UCSD-AML1 (cell line): ENCODE results near the gene RRAS2.

ENCODE experiments used
- DNase-seq: peaks from one replicate; lab custom pipeline; 2025; ENCODE audit not compliant: unreplicated experiment; lab: John Stamatoyannopoulos, UW

RRAS2 gene

GRCh38 chr11:14340721-14341120 lies 18.3 kb downstream of the RRAS2 start:
- DNase-seq = no peak

- no peak for DNase-seq
Observed at GRCh38 chr11:14339356-14339755, 19.6 kb downstream of the RRAS2 start.

- no peak for DNase-seq
Observed at GRCh38 chr11:14336507-14337503, 22.2 kb downstream of the RRAS2 start.

GRCh38 chr11:14335712-14336111 lies 23.3 kb downstream of the RRAS2 start:
- DNase-seq = no peak

- no peak for DNase-seq
Observed at GRCh38 chr11:14334893-14335292, 24.1 kb downstream of the RRAS2 start.

GRCh38 chr11:14334192-14334591 lies 24.8 kb downstream of the RRAS2 start:
- DNase-seq = no peak

GRCh38 chr11:14331476-14332136 lies 27.4 kb downstream of the RRAS2 start:
- DNase-seq = no peak

- no peak for DNase-seq
Observed at GRCh38 chr11:14330881-14331280, 28.1 kb downstream of the RRAS2 start.

GRCh38 chr11:14329702-14330101 lies 29.3 kb downstream of the RRAS2 start:
- DNase-seq = no peak

GRCh38 chr11:14327116-14327515 lies 31.9 kb downstream of the RRAS2 start:
- DNase-seq = no peak

GRCh38 chr11:14323118-14323676 lies 35.8 kb downstream of the RRAS2 start:
- DNase-seq = no peak

- no peak for DNase-seq
Observed at GRCh38 chr11:14322510-14322909, 36.5 kb downstream of the RRAS2 start.

GRCh38 chr11:14320020-14320419 lies 39.0 kb downstream of the RRAS2 start:
- no peak for DNase-seq

GRCh38 chr11:14318581-14318981 lies 40.4 kb downstream of the RRAS2 start:
- DNase-seq = no peak

GRCh38 chr11:14317659-14318325 lies 41.2 kb downstream of the RRAS2 start:
- no peak for DNase-seq

- DNase-seq = no peak
Observed at GRCh38 chr11:14315130-14315529, 43.9 kb downstream of the RRAS2 start.

GRCh38 chr11:14314127-14314526 lies 44.9 kb downstream of the RRAS2 start:
- no peak for DNase-seq

GRCh38 chr11:14312736-14313438 lies 46.1 kb downstream of the RRAS2 start:
- DNase-seq = no peak

GRCh38 chr11:14310679-14311078 lies 48.3 kb downstream of the RRAS2 start:
- no peak for DNase-seq

- no peak for DNase-seq
Observed at GRCh38 chr11:14309425-14310192, 49.4 kb downstream of the RRAS2 start.
